Activated naive CD4-positive, alpha-beta T cell (primary cell): ENCODE data around the gene ARHGEF16.
A peak's percentile ranks its signal among the peaks of the same experiment; 100 is the strongest.

Experiments used
- DNase-seq, 4 experiments: peaks; one replicate each; lab custom pipeline; 2025; lab: John Stamatoyannopoulos, UW

The ARHGEF16 gene

GRCh38 chr1:3438661-3439180, 15.7 kb upstream of the ARHGEF16 start:
- no peak for DNase-seq

DNA sequence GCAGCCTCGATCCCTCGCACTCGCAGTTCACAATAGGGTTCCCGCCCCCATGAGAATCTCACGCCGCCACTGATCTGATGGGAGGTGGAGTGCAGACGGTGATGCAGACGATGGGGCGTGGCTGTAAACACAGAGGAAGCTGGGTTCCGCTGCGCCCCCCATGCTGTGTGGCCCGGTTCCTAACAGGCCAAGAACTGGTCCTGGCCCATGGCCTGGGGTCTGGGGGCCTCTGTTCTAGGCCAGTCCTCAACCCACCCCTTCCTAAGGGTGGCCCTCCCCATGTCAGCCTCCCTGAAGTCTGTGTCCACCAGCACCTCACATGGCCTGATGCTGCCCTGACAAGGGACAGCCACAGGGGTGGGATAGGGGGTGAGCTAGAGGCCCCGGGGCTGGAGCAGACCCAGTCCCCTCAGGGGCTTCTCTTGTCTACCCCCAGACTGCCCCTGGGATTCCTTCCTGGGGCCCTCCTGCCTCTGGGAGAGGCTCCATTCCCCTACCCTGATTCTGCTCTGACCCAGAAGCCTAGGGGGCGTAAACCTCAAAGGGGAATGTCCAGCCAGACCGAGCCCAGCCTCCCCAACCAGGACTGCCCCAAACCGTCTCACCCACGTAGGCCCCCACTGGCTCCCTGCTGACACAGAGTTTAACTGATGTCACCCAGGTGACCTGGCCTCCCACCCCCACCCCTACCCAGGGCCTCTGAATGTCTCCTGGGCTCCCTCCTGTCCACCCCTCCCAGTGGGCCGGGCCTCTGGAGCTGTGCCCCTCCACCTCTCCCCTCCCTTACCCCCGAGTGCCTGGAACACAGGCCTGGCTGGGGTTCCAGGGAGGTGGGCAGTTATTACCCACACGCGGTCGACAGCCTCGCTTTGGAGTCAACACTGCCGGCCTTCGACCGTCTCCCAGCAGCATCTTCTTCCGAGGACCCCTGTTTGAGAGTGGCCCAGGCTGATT, 14.8 kb upstream of the ARHGEF16 start:
- DNase-seq: no peak

- no peak for DNase-seq
Measured at GRCh38 chr1:3440300-3440681, 14.2 kb upstream of the ARHGEF16 start.

GRCh38 chr1:3440711-3441409, 13.6 kb upstream of the ARHGEF16 start:
- DNase-seq: no peak

DNA sequence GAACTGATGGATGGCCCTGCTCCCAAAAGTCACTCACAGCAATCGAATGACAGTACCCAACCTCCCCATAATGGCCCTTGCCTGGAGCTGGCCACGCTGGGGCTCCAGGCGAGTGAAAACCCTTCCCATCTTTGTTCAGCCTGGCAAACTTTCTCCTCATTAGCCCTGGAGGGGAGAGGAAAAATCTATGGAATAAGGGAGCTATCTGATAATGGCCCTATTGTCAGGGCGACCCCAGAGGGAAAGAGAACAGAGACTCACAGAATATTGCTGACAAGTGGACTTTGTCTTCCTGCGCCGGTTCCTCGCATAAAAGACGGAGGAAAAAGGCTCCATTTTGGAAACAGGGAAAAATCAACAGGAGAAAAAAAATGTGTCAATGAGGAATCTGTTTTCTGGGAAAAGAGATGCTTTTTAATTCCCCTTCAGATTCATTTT, 13.0 kb upstream of the ARHGEF16 start:
- DNase-seq: no peak

GRCh38 chr1:3441880-3442279, 12.6 kb upstream of the ARHGEF16 start:
- DNase-seq: no peak

- no peak for DNase-seq
Measured at GRCh38 chr1:3442331-3442730, 12.1 kb upstream of the ARHGEF16 start.

DNA sequence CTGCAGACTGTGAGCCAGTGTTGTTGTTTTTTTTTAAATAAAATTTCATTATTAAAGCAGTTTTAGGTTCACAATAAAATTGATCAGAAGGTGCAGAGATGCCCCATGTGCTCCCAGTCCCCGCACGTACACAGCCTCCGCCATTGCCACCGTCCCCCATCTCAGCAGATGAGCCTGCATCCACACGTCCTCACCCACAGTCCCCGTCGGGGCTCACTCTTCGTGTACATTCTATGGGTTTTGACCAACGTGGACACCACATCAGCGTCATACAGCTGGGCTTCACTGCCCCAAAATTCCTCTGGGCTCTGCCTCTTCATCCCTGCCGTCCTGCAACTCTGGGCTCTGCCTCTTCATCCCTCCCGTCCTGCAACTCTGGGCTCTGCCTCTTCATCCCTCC, 11.6 kb upstream of the ARHGEF16 start:
- DNase-seq: no peak

- DNase-seq: no peak
Measured at GRCh38 chr1:3443807-3444206, 10.7 kb upstream of the ARHGEF16 start.

DNA sequence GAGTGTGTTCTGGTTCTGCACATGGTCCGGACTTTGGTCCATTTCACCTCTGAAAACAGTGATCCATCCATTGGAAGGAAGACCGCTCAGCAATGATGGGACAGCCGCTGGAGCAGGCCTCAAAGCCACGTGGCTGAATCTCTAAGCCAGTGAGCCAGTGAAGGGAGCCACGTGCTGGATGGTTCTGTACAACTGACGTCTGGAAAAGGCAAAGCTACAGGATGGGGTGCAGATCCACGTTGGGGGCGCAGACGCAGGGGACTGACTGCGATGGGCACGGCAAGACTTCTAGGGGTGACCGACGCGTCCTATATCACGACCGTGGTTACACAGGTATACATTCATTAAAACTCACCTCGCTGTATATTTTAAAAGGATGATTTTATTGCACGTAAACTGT, 10.2 kb upstream of the ARHGEF16 start:
- DNase-seq: no peak

DNA sequence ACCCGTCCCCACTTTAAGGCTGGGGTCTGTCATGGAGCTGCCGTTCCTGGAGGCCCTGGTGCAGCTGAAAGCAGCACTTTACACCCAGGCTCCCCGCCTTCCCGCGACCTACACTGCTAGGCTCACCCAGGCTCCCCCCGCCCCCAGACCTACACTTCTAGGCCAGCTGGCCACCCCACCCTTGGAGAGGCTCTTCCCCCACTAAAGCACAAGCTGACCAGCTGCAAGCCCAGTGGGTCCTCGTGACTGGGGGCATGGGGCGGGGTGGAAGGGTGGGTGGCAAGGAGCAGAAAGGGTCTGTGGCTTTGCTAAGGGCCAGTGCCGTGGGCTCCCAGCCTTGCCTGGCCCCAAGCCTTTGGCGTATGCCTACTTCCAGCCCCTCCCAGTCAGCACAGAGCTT, 9.7 kb upstream of the ARHGEF16 start:
- no peak for DNase-seq

DNA sequence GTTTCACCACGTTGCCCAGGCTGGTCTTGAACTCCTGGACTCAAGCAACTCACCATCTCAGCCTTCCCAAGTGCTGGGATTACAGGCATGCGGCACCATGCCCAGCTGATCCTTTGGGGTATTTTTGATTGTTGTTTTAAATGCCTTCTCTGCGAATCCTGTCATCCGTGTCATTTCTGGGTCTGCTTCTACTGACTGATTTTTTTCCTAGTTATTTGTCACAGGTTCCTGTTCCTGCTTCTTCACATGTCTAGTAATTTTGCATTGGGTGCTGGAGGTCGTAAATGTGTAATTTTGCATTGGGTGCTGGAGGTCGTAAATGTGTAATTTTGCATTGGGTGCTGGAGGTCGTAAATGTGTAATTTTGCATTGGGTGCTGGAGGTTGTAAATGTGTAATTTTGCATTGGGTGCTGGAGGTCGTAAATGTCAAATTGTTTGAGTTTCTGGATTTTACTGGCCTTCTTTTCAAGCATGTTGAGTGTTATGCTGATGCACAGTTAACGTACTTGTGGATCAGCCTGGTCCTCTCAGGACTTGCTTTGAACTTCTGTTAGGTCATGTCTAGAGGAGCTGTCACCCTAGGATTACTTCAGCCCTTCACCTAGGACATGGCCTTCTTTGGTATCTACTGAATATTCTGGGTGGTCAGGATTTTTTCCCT, 4.1 kb upstream of the ARHGEF16 start:
- no peak for DNase-seq

DNA sequence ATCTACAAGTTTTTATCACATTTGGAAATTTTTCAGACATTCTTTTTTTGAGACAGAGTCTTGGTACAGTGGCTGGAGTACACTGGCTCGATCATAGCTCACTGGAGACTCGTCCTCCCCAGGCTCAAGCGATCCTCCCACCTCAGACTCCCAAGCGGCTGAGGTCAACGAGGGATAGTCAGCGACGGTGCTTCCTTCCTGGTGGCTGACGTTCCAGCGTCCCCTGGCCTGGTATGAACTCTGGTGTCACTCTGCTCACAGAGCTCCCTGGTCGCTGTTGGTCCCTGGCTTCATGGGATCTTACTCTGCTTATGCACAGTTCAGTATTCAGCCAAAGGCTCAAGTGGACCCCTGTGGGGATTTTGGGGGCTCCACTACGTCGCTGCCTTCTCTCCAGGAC, 3.5 kb upstream of the ARHGEF16 start:
- no peak for DNase-seq

DNA sequence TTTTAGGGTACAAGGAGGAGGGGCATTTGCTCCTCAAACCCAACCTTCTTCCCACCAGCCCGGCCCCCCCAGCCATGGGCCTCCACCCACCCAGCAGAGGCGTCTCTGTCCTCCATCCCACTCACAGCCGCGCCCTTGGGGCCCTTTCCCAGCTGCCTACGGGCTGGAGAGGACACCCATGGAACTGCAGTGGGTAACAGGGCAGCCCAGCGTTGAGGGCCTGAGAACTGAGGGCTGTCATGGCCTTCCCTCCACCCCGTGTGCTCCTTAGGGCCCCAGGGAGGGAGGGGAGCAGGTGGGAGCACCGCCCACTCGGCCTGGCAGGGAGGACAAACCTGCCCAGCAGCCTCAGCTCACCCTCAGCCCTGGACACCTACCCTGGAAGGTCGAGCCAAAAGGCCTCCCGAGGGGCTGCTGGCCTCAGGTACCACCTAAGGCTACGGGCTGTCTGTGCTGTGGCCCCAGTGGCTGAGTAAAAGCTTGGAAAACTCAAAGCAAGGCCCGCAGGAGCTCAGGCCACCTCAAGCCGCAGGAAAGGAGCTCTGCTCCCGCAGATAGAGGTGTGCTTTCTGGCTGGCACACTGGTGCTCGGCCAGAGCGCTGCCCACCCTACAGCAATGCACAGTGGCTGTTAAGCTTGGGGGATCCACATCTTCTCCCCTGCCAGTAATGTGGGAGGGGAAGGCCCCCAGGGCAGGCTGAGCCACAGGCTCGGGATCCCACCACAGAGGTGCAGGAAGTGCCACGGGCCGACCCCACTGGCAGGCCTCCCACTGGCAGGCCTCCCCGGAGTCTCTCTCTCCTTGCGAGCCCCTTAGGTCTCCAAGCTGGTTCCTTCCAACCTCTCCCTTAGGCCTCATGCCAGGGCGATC, 2.2 kb upstream of the ARHGEF16 start:
- DNase-seq: no peak

DNA sequence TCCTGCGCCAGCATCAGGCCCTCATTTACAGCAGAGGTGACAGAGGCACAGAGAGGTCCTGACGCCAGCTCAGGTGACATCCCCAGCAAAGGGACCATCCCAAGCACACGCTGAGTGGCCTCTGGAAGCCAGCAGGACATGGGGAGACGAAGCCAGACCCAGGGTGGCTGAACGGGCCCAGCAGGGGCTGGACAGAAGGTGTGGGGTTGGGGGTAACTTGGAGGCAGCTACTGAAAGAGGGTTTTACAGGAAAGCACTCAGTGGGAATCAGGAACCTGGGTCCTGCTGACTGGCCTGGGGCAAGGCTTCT, 1.6 kb upstream of the ARHGEF16 start:
- no peak for DNase-seq

DNA sequence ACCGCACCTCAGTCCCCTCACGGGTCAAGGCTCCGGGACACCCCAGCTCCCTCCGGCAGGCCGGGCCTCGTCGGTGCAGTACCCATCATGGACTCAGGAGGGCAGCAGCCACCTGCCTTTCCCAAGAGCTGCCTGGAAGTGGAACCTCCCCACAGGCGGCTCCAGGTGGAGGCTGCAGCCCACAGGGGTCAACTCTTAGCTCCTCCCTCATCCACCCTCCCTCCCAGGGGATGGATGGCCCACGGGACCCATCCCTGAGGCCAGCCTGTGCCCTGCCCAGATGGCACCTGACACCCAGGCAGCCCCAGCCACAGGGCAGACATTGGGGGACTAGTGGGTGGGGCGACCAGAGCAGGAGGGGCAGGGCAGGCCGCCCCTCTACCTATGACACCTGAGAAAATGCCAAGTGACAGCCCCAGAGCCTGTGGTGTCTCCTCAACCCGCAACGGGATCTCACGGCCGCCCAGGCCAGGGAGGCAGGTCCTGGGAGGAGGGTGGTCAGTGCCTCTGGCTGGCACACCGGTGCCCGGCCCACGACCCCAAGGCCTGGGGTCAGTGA, 1.2 kb upstream of the ARHGEF16 start:
- peak; percentile 63 to 69 (median 65) for DNase-seq

DNA sequence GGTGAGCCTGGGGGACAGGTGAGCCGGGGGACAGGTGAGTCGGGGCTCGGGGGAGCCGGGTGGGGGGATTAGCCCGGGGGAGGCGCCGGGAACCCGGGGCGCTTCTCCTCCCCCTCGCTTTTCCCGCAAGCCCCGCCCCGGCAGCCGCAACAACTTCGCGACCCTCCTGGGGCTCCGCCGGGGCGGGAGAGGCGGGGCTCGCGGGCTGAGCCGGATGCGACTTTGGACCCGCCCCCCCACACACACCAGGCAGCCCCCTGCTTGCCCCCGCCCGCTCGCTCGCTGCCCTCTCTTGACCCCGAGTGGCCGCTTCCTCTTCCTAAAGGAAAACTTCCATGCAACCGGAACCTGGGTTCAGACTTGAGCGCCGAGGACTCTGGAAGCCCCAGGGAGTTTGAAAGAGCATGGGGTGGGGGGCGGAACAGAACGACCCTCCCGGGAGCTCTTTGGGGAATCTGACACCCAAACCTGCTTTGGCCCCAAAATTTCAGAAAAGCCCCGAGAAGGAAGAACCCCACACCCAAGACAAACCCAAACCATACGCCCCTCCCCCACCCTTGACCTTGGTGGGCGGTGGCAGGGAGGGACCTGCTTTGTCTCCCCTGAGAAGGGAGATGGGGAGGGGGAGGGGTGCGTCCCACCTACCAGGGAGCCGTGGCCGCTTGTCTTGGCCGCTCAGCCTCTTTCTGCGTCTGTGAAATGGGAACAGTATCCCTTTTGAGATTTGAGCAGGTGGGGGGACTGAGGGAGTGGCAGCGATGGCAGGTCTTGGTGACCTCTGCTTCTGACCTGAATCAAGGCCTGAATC, 550 bp downstream of the ARHGEF16 start:
- peak in 1 of 4 experiments; percentile 20 for DNase-seq

- DNase-seq: no peak
Measured at GRCh38 chr1:3455670-3456448, 1.4 kb downstream of the ARHGEF16 start.

GRCh38 chr1:3456449-3456963, 2.0 kb downstream of the ARHGEF16 start:
- no peak for DNase-seq
